Caki2 (cell line): ENCODE results near the gene DNMT3B. TPM values are rescaled to one million over a fixed set of nuclear protein-coding genes. Genes with fewer than 3 reads are reported as not detected.
A peak's percentile ranks its signal among the peaks of the same experiment; 100 is the strongest.
"Not testable (repeated sequence)": the region's sequence is repeated elsewhere in the genome, so short reads cannot be mapped to it uniquely, and the experiment has no call there.

Experiments used
- DNase-seq: peaks from one replicate; pipeline ENCODE4 v3.0.0-alpha.2; 2015; ENCODE audit warnings: low read depth
- in situ Hi-C: cut with HindIII; loops from 2 replicates; pipeline ENCODE4 v1.10.0; 2016; ENCODE audit warnings: low sequenced_read_pairs, low pct_unique_long_range_greater_than_20kb, mixed read lengths
- total RNA-seq: library from RNA; depleted of rRNA; stranded (reverse); fragments of >200 nt; shearing (Covaris generic); gene quantifications from 2 replicates; pipeline ENCODE4 v1.2.3, GENCODE V29; 2014; ENCODE audit warnings: low replicate concordance

The DNMT3B gene
- total RNA-seq, 1 experiment from 2014 or later, result 52.7 TPM

DNA sequence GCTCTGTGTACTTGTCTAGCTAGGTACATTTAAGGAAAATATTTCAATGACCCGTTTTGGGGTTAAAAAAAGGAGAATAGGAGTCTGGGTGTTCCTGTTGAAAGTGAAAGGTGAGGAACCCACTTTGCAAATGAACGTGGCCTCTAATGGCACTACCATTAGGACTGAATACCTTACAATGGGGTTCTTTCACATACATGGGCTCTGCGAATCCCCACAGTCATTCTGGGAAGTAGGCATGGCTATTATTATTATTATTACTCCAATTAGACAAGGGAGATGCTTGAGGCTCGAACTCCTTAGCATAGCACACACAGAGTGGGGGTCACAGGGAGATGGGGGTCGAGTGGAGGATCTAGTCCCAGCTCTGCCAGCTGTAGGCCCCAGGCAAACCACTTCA is 6.0 kb upstream of the DNMT3B start:
- in situ Hi-C loops, result no loop called here
- no peak for DNase-seq

DNA sequence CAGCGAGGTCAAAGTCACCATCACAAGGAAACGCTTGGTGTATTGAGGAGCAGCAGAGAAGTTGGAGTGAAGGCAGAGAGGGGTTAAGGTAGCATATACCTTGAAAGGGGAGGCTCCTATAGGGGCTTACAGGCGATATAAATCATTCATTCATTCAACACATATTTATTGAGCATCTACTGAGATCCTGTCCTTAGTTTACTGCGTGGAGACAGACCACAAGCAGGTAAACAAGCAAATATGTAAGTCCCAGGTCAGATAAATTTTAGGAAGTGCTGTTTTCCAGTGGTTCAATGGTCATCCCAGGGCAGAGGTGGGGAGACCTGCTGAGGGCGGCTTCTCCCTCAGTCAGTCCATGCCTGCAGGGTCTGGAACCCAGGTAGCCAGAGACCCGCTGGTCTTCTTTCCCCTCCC is 761 bp upstream of the DNMT3B start:
- no peak for DNase-seq
- in situ Hi-C loops, result no loop called here

DNA sequence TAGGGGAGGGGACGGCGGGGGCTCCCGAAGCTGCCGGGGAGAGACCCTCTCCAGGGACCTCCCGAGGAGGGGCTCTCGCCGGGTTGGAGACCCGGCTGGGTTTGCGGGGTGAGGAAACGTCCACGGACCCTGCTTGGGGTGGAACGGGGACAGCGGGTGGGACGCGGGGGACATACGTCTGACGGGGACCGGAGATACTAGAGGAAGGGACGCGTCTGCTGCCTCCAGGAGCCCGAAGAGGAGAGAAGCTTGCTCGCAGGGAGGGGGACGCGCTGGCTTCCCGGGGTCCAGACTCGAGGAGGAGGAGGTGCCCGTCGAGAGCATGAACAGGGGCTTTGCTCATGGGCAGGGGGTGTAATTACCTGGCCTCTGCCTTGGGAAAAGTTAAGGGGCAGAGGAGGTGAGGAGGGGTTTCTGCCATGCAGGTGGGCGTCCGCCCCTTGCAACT is 593 bp downstream of the DNMT3B start:
- in situ Hi-C loops, result no loop called here
- DNase-seq, result no peak

DNA sequence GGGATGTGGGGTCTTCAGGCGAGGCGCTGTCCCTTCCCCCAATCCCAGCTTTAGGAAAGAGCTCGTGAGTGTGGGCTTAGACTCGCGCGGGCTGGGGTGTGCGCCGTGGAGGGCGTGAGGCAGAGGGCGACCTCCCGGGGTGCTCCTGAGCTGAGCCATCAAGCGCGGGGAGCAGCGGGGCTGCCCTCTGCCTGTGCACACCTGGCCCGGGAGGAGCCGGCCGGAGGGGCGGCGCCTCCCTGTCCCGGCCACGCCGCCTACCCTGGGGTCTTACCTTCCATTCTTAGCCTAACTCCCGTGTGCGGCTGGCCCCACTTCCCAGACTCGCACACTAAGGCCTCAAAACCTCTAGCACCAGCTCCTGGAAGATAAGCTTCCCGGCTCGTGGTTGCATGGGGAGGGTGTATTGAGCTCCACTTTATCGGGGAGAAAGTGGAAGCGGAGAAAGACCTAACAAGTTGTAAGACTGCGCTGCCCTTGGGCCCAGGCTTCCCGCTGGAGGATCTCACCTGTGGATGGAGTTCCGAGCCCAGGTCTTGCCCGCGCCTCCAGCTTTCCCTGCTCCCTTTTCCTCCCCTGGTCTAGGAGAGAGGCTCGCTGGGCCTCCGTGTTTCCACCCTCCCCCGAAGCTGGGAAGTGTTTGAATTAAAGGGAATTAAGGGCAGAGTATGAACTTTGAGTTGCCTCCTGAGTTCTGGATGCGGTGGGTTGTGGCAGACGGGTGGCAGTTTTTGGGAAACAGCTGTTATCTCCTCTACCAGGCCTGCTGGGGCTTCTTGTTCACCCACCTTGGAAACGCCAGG is 1.2 kb downstream of the DNMT3B start:
- in situ Hi-C loops, result no loop called here
- DNase-seq, result no peak

DNA sequence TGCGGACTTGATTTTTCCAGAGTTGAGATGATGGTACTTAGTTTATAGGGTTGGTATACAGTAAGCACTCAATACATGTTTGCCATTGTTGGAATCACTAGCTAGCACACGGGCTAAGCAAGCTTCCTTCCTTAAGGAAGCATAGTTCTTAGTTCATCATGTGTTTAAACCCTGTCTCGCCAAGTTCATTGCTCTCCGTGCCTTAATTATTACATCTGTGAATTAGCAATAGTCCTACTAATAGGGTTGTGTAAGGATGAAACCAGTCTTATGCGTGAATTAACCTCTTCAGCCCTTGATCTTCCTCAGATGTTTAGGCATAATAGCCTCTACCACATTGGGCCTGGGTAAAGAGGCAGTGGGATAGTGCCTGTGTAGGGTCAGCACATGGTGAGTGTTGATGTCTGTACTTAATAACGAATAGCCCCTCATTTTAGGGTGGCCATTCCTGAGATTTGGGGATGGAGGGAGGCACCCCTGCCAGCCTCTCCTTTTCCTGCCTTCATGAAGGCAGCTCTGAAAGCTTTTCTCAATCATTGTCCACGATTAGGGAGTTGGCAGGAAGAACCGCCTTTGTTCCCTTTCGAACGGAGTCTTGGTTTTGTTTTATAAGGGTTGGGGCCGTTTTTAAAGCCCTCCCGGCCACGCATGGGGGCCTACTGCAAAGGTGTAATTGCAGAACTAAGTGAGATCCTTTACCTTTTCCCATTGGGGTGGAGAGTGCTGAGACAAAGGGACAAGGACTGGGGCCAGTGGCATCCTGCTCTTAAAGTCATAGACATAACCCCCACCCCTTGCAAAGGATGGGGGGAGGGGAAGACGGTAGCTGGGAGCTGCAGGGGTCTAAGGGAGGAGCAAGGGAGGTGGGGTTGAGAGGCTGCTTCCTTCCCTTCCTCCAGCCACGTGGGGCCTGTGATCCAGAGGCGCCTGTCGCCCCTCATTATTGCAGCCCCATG is 2.1 kb downstream of the DNMT3B start:
- peak; percentile 88 for DNase-seq
- in situ Hi-C loops, result no loop called here

DNA sequence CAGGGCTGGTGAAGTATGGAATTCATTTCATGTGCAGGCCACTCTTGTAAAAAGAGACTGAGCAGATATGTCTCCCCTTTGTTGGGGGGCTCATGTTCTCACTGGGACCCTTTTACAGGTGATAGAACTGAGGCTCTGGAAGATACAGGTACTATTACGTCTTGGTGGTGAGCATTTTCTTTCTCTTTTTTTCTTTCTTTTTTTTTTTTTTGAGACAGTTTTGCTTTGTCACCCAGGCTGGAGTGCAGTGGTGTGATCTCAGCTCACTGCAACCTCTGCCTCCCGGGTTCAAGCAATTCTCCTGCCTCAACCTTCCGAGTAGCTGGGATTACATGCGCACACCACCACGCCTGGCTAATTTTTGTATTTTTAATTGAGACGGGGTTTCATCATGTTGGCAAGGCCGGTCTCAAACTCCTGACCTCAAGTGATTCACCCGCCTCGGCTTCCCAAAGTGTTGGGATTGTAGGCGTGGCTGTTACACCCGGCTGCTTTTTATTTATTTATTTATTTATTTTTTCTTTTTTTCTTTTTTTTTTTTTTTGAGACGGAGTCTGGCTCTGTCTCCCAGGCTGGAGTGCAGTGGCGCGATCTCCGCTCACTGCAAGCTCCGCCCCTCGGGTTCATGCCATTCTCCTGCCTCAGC is 3.2 kb downstream of the DNMT3B start:
- in situ Hi-C loops, result not testable (repeated sequence)
- peak; percentile 98 for DNase-seq

DNA sequence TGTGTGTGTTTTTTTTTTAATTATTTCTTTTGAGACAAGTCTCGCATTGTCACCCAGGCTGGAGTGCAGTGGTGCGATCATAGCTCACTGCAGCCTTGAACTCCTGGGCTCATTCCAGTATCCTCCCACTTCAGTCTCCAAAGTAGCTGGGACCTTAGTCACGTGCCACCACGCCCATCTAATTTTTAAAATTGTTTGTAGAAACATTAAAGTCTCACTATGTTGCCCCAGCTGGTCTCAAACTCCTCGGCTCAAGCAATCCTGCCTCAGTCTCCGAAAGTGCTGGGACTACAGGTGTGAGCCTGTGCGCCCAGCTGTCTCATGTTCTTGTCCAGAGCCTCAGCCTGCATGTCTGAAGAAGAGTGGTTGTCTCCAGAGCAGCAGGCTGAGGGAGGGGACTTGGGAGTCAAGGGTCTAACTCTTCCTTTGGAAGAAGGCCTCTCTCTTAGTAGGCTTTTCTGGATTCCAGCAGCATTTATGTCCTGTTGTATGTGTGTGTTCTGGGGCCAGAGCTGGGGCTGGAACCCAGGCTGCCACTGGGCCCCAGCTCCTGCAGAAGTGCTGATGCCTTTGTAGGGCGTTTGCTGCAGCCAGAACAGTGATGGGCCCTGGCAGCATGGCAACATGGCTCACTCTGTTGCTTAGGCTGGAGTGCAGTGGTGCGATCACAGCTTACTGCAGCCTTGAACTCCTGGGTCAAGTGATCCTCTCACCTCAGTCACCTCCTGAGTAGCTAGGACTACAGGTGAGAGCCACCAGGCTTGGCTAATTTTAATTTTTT is 5.4 kb downstream of the DNMT3B start:
- in situ Hi-C loops, result no loop called here
- peak; percentile 62 for DNase-seq

DNA sequence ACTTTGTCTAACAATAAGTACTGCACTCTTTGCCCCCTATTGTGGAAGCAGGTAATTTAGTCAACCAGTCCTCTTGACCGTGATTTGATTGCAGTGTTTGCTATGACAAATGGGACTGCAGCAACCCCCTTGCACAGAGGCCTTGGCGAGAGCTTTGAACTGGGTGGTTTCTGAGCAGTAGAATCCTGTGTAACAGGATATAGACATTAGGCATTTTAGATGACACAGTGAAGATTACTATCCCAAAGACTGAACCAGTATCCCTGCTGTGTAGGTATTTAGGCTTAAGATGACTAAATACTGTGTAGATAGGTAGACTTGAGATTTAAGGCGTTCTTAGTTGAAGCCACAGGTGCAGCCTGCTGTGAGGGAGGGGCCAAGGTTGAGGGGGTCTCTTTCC is 9.9 kb downstream of the DNMT3B start:
- DNase-seq, result no peak
- in situ Hi-C loops, result no loop called here

DNA sequence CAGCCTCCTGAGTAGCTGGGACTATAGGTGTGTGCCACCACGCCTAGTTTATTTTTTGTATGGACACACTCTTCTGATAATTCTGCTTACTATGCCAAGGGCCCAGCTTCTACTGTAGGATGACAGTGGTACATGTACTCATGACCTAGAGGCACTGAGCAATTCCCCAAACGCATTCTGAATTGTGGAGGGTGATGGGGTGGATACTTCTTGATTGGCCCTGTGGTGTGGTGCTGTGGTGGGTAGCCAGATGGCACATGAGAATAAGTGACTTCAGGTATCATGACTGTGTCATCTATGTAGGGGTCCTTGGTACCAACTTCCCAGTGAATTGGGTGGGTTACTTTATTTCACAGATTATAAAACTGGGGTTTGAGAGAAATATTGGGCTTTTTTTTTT is 11.0 kb downstream of the DNMT3B start:
- in situ Hi-C loops, result no loop called here
- no peak for DNase-seq

DNA sequence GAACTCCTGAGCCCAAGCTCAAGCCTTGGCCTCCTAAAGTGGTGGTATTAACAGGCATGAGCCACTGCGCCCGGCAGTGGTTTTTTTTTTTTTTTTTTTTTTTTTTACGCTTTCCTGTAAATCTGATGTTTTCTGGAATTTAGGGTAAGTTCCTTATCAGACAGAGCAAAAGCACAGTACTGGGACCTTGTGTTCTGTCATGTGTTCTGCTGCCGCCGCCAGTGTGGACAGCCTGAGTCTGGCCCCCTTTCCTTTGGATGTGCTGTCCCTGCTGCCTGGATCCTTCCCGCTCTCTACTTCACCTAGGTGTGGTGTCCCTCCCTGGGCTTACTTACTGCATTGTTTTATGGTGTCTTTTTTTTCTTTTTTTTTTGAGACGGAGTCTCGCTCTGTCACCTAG is 11.7 kb downstream of the DNMT3B start:
- no peak for DNase-seq
- in situ Hi-C loops, result no loop called here

DNA sequence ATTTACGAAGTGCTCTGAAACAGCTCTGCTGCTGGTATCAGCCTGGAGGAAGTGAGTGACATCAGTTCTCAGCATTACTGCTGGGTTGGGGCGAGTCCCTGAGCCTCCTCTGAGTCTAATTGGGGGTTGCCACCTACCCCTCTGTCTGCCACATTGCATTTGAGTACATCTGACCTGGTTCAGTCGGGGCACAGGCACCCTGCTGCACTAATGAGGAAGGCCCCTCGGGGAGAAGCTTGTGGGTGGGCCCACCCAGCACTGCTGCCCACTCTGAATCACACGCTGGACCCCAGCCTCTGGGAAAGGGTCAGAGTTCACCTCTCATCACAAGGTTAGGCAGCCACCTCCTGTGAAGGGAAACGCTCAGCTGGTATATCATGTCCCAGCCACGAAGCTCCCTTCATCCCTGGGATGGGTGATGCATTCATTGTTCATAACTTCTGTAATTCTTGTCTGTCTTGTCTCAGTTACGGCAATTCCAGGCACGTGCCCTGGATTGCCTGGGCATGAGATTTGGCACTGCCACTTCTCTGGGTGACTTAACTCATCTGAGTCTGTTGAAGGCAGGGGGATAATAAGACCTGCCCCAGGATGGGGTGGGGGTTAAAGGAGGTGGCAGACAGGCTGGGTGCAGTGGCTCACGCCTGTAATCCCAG is 13.3 kb downstream of the DNMT3B start:
- no peak for DNase-seq
- in situ Hi-C loops, result no loop called here

DNA sequence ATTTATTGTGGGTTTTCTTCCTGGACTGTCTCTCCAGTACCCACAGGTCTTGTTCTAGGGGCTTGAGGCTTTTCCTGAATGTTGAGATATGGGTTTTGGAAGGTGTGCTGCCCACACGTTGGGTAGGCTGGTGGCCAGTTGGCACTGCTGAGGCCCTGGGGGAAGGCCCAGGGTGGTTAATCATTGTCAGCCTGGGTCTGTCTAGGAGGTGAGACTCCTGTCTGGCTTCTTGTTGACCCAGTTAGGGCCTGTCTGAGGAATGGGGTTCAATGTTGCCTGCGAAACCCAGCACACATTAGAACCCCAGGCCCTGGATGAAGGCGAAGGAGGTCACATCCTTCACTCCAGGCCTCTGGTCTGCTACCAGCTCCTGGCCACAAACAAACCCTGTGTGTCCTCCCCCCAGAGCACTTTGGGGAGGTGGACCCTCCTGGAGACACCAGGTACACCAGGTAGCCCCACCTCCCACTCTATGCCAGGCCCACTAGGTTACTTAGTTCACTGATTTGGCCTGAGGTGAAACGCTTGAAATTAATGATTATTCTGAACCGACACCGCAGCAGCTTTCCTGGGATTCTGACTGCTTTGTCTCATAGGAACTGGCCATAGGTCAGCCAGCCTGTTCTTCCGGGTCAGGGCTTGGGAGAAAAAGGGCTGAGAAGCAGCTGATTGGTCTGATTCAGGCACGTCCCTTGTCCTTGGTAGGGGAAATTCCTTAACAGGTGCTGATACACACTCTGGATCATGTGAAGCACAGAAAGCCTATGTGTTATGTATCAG is 15.2 kb downstream of the DNMT3B start:
- in situ Hi-C loops, result no loop called here
- DNase-seq, result peak; percentile 84

DNA sequence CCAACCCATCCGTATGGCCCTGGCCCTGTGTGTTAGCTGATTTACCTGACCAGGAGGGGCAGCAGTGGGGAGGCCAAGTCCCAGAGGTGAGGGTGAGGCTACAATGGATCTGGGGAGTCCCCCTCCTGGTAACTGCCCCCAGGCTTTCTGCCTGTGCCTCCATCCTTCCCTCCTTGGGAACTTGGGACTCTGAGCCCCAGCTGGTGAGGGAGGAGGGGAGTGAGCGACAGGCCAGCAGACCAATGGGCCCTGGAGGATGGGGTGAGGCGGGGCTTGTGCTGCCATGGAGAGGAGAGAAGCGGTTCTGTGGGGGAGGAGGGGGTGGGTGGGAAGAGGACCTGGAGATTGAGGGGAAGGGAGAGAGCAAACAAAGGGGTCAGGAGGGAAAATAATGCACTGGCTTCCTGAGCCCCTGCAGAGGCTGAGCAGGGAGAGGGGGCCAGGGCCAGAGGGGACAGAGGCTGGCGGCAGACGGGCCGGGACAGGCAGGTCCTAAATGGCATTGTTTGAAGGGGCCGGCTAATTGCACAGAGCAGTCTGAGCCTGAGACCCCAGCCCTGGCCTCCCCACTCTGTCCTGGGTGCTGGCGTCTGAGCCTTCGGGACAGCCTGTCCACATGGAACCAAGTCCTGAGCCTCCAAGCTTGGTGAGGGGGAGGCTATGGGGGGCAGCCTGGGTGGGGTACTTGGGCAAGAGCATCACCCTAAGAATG is 17.5 kb downstream of the DNMT3B start:
- no peak for DNase-seq
- in situ Hi-C loops, result no loop called here

DNA sequence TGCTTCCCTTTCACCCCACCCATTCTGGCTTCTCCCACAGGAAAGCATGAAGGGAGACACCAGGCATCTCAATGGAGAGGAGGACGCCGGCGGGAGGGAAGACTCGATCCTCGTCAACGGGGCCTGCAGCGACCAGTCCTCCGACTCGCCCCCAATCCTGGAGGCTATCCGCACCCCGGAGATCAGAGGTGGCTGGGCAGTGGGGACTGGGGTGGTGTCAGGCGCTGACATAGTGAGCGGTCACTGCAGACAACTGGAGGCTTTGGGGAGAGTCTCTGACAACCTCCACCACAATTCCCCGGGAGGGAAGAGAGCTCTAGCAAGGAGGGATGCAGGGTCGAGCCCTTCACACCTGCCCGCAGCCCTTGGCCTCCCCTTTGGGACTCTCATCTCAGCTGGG is 18.1 kb downstream of the DNMT3B start:
- in situ Hi-C loops, result no loop called here
- DNase-seq, result no peak

DNA sequence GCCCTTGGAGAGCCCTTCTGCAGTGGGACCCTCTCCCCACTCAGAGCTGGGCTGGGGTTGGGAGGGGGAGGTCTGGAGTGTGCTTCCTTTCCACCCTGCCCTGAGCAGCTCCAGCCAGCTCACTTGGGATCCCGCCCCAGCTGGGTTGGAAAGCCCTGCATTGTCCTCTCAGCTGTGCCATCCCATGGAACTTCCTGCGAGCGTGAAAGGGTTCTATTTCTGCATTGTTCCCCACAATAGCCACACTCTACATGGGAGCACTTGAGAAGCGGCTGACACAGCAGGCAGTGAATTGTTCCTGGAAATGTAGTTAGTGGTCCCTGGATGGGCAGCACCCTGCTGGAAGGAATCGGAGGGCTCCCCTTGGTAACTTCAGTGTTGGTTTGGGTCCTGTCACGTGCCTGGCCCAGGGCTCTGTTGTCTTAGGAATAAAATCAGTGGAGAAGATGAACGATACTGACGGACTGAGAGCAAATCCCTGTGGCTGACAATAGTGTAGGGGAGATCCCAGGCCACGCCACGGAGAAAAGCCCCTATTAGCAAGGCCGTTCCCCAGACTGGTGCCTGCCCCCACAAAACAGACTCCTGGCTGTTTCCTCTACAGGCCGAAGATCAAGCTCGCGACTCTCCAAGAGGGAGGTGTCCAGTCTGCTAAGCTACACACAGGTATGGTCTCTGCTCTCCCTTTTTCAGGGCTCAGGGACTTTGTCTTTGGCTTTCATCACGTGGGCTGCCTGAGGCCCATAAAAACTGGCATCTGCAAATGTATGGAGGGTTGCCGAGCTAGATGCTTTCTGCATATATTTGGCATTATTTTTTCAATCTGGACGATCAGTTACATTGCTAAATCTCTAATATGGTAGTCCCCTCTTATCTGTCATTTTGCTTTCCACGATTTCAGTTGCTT is 18.8 kb downstream of the DNMT3B start:
- in situ Hi-C loops, result no loop called here
- no peak for DNase-seq
